Skin epidermis (tissue), 12 donors: ENCODE data around the gene PYGB.

Source experiments
- H3K27ac ChIP-seq, 21 experiments: fragments of 200-600 bp; sonication (generic) in 11 of 21; one replicate each; pipeline ENCODE4 v1.5.0; 2020; ENCODE audit warnings: mild to moderate bottlenecking in 3 of 21, inconsistent platforms in 2 of 21, moderate library complexity in 2 of 21
- H3K4me3 ChIP-seq, 7 experiments: fragments of 200-600 bp; sonication (generic) in 2 of 7; one replicate each; pipeline ENCODE4 v1.5.0; 2020; ENCODE audit warnings: inconsistent platforms in 2 of 7, mild to moderate bottlenecking in 2 of 7, moderate library complexity in 1 of 7

The PYGB gene

DNA sequence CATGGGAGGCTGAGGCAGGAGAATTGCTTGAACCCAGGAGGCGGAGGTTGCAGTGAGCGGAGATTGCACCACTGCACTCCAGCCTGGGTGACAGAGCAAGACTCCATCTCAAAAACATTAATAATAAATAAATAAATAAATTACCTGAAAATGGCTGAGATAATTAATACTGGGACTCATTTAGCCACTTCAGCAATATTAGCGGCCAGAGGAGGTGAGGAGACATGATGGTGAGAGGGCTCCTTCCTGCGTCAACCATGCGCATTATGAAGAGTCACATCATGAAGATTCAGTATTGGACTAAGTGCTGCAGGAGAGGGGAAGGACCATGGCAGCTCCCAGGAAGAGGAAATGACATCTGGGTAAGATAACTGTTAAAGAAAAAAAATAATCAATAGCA is 2.9 kb upstream of the PYGB start:
- Histone ChIP-seq H3K4me3 (no peak overlapping the region), H3K27ac (no peak overlapping the region)

DNA sequence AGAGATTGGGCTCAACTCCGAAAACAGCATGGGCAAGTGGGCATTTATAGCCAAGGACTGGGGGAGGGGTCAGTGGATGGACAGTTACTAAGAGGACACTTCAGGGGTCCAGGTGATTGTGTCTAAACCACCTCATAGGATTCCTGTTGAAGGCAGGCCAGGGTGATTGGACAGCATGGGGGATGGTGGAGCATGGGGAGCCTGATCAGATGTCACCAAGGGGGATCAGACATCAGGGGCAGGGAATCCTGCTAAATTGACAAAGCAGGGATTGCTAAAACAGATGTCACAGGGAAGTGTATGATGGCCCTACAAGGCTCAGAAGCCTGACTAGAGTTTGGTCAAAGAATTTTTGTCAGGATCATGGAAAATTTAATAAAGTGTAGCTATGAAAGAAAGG is 2.4 kb upstream of the PYGB start:
- Histone ChIP-seq H3K4me3 (no peak overlapping the region), H3K27ac (no peak overlapping the region)

DNA sequence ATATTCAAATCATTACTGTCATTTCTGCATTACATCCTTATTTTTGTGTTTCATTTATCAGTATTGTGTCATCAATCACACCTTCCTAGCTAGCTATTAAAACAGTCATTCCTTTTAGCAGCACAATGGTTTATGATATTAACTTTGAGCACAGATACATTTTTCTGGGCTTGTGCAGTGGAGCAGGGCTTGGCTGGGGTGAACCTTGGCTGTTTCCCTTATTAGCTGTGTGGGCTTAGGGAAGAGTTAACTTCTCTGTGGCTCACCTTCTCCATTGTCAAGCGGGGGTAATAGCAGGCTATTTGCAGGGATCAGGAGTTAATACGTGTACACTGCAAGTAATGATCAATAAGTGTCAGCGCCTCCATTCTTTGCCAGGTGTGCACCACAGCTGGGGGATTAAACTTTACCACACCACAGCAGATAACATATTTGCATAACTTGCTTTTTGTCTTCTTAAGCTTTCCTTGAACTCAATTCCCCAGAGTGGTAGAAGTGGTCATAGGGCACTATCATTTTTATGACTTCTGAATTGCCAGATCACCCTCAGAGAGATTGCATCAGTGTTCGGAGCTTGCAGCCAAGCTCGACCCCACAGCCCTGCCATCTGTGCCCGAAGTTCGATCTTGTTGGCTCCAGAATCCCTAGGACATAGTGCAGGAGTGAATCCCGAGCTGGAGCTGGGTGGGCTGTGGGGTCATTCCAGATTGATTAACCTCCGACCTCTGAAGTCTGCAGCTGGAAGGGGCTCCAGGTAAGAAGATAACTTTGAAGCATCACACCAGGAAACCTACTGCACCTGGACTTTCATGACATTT is 1.5 kb upstream of the PYGB start:
- peak overlapping the region in 3 of 21 experiments; percentile 84 to 92 (median 89) for H3K27ac ChIP-seq

DNA sequence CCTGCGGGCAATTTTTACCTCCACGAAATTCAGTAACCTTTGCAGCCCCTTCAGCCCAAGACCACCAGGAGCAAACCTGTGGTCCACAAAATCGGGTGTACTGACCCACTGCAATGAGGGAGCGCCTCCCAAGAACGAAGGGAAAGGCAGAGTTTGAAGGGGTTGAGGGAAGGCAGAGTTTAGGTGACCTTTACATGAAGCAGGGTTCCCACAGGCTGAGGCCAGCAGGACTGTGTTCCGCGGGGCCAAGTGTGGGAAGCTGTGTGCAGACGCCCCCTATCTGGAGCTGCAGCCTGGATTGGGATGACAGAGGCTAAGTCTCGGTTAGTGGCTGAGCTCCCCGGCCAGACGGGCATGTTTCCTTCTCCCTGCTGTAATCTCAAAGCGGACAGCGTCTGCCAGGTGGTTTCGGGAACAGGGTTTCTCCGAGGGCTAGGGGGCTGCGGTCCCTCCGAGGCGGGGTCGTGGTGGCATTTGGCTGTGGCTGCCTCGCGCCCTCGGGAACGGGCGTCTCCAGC is 826 bp upstream of the PYGB start:
- H3K4me3 ChIP-seq: peak overlapping the region; percentile 64 to 96 (median 93)
- H3K27ac ChIP-seq: peak overlapping the region in 20 of 21 experiments; percentile 27 to 94 (median 86)

More for the DNA sequence above, 1.5 kb upstream of the PYGB start:
- peak overlapping the region in 4 of 7 experiments; percentile 76 to 94 (median 92) for H3K4me3 ChIP-seq

DNA sequence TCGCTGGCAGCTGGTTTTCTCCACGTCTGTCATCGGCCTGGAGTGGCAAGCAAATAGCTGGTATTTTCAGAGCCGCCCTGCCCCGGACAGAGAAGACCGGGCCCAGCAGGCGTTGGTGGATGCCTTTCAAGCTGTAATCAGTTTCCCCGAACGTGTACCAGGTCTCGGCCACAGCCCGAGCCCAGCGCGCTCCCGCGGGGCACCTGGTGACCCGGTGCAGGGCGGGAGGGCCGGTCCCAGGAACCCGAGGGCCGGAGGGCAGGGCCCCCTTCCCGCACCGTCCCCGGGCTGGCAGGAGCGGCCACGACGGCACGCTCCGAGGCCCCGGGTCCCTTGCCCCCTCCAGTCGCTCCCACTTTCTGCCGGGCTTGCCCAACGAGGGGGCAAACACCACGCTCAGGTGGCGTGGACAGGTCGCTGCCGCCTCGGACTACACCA is 348 bp upstream of the PYGB start:
- peak overlapping the region; percentile 27 to 94 (median 86) for H3K27ac ChIP-seq
- H3K4me3 ChIP-seq: peak overlapping the region; percentile 64 to 96 (median 93)

DNA sequence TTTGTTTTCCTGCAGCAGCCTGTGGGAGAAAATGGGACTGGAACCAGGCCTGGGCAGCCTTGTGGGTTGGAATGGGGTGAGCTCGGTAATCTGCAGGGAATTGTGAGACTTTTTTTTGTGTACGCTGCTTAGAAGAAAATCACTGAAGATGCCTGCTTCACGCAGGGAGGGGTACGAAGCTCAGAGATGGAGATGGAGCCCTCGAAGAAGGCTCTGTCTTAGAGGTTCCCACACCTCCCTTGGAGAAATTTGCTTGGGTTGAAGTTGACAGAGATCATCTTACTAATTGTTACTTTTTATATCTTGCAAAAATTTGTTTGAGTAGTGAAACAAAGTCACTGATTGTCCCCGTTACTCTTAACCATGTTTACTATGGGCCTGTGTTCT is 894 bp downstream of the PYGB start:
- Histone ChIP-seq H3K4me3 (peak overlapping the region; percentile 64 to 96 (median 93)), H3K27ac (peak overlapping the region; percentile 32 to 94 (median 86))

DNA sequence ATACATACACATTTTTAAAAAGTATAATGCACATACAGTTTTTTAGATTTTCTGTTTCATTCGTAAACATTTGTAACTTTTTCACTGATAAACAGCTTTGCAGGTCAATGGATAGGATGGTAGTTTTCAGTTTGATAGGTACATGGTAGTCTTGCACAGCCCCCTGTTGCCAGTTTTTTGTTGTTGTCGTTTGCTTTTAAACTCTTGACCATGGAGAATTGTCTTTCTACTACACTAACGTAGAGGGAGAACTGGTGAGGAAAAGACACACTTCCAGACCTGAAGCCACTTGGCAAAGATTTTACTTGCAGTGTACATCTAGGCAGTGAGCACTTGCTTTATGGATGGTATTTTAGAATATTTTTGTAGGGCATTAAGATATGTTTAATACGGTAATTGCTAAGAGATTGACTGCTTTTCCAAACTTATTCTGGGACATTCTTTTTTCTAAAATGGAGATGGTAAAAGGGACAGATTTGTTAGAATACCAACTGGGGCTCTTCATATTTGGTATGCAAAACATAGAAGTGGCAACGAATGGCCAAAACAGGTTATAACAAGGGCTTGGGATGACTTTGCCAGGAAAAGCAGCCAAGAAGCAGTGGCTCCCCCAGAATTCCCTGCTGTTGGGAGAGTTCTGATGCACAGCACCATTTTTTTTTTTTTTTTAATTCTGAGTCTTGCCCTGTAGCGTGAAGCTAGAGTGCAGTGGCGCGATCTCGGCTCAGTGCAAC is 1.5 kb downstream of the PYGB start:
- peak overlapping the region; percentile 64 to 96 (median 93) for H3K4me3 ChIP-seq

DNA sequence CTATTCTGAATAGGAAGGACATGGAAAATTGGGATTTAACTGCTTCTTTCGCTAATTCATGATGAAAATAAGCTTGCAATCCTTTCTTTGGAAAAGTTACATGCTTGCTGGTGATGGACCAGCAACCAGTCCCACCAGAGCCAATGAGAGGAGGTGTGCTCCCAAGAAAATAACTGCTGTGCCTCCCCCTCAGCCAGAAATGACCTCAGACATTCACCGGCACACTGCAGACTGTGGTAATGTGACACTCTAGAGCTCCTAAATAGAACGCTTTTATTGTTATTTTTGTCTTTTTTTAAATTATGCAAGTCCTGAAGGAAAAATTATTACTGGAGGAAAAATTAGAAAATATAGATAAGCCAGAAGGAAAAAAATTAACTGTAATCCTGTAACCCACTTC is 2.6 kb downstream of the PYGB start:
- H3K27ac ChIP-seq: peak overlapping the region in 1 of 21 experiments; percentile 16
- peak overlapping the region in 4 of 7 experiments; percentile 76 to 94 (median 92) for H3K4me3 ChIP-seq

More for the DNA sequence above, 1.5 kb downstream of the PYGB start:
- H3K27ac ChIP-seq: peak overlapping the region in 7 of 21 experiments; percentile 72 to 94 (median 85)

DNA sequence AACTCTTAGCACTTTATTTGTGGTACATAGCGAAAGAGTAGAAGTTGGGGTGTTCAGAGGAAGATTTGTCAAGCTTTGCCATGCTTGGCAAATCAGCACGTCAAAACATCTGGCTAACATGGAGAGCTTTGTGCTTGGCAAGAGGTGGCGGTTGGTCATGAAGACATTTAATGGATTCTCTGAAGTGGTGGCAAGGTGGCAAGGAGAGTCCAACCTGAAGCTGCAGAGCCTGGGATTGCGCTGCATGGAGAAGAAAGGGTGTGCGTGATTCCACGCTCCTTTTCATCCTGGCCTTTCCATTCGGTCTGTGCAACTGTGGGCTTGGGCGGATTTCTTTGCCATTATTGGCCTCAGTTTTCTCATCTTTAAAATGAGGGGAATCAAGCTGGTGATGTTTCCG is 3.1 kb downstream of the PYGB start:
- no peak overlapping the region for H3K27ac ChIP-seq
- H3K4me3 ChIP-seq: peak overlapping the region in 1 of 7 experiments; percentile 94

DNA sequence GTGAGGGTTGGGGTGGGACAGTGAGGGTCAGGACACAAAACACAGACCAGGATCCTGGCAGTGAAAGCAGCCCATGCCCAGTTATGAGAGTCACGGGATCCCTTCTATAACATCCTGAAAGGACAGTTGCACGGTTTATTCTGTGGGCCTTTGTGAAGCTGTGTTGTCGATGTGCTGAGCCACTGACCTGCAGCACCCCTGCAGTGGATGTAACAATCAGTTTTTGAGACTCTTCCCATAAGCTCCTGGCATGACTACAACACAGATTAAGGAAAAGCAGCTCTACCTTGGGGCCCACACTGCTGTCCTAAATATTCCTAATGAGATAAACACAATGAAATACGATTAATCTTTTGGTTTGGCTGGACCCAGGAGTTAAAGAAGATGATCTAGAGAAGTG is 3.7 kb downstream of the PYGB start:
- Histone ChIP-seq H3K4me3 (no peak overlapping the region), H3K27ac (no peak overlapping the region)

DNA sequence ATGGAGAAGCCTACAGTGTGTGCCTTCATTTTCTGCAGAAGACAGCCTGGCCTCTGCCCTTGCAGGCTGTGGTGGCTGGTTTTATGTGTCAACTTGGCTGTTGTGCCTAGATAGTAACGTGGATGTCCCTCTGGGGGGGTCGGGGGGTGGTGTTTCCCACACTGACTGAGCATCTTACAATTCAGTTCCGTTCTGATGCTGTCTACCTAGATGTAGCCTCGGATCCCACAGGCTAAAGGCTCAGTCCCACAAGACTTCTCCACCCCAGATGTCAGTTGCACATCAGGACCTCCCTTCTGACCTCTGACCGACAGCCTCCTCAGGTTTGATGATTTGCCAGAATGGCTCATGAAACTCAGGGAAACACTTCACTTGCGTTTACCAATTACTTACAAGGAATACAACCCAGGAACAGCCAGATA is 4.4 kb downstream of the PYGB start:
- no peak overlapping the region for H3K4me3 ChIP-seq
- H3K27ac ChIP-seq: no peak overlapping the region

DNA sequence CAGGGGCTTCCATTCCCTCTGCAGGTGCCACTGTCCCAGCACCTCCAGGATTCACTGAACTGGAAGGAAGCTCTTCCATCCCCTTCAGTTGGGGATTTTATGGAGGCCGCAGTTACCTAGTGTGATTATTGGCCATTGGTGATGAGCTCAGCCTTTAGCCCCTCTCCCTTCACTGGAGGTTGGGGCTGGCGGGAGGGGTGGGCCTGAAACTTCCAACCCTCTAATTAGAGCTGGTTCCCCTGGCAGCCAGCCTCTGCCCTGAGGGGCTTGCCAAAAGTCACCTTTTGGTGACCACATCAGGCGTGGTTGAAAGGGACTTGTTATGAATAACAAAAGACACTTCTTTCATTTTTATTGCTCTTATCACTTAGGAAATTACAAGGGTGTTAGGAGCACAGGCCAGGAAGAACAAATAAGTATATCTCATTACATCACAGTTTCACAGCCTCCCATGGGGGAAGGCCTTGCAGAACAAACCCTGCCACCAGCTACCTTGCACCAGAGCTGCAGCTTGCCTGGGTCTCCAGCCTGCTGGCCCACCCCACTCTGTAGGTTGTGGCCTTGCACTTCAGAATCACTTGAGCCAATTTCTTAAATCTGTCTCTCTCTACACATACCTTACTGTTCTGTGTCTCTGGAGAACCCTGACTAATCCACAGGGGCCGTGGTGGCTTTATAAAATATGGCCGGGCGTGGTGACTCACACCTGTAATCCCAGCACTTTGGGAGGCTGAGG is 5.0 kb downstream of the PYGB start:
- H3K4me3 ChIP-seq: no peak overlapping the region
- no peak overlapping the region for H3K27ac ChIP-seq

DNA sequence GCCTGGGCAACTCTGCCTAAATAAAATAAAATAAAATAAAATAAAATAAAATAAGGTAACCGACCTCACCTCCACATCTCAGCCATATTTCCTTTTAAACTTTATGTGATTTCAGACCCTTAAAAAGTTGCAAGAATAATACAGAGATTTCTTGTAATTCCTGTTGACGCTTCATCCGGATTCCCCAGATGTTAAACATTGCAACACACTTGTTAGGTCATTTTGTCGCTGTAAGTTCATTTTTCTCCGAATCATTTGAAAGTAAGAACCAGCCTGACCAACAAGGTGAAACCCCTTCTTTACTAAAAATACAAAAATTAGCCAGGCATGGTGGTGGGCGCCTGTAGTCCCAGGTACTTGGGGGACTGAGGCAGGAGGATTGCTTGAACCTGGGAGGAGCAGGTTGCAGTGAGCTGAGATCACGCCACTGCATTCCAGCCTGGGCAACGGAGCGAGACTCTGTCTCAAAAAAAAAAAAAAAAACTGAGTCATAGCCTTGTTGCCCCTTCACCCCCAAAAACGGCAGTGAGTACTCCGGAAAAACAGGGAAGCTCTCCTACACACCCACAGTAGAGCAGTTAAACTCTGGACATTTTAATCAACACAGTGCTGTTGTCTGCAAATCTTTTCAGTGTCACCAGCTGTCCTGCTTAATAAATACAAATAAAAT is 5.9 kb downstream of the PYGB start:
- Histone ChIP-seq H3K27ac (no peak overlapping the region), H3K4me3 (no peak overlapping the region)

DNA sequence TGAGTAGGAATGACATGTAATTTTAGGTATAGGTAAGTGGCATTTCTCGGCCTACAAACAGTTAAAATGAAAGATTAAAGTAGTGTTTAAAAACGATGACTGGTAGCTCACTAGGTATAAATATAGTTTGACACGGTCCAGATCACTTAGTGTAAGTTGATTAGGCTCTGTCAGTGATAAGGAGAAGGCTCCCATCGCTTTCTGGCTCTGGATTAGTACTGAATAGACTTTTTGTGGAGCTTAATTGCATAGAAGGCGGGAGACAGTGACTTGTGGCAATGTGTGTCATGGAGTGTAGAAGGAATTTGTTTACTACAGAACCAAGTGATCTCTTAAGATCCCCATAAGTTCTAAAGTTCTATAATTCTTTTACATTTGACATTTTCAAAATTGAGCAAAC is 6.7 kb downstream of the PYGB start:
- H3K27ac ChIP-seq: peak overlapping the region in 4 of 21 experiments; percentile 32 to 76 (median 54)
- no peak overlapping the region for H3K4me3 ChIP-seq

DNA sequence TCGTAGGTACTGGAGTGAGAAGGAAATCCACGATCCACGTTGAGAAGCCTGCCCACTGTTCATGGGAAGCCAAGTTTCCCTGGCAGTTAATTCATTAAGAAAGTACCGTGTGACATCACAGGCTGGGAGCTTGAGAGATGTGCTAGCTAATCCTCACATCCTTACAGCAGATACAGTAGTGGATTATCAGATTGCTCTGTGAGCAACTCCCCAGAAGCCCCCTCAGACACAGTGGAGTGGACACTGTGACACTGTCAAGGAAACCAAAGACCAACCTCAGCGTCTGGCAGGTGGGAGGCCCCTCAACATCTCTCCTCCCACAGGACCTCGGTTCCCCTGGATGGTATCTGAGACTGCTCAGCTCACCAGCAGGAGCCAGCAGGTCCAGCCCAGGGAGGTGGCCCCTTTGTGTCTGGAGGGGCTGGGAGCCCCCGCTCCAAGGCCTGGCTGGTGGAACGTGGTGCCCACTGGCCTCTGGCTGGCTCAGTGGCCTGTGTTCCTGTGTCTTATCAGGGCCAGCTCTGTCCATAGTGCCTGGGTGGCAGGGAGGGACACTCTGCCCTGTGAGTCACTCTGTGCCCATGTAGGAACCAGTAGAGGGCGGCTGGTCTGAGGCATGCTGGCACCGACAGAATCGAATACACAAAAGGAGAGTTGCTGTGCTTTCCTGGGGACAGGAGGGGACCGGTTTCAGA is 7.2 kb downstream of the PYGB start:
- H3K4me3 ChIP-seq: no peak overlapping the region
- peak overlapping the region in 10 of 21 experiments; percentile 19 to 76 (median 46) for H3K27ac ChIP-seq

DNA sequence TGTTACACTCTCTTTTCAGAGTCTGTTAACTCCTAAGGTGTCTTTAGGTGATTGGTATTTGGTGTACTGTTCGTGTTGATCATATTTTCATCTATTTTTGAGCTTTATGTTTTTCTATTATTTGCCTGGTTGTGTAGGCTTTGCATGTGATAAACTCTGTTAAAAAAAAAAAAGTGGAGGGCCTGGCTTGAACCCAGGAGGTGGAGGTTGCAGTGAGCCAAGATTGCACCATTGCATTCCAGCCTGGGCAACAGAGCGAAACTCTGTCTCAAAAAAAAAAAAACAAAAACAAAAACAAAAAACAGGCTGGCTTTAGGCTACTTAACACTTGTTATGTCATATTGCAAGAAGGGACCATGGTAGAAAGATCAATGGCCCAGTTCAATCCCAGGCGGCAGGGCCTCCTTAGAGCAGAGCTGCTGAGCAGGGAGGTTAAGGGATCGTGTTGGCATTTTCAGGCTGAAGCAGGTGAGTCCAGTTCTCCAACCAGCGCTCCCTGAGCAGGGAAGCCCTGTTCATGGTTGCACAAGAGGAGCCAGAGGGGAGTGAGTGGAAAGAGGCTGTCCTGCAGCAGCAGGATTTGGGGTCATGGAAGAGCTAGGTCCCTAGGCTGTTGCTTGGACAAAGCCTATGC is 8.5 kb downstream of the PYGB start:
- Histone ChIP-seq H3K27ac (peak overlapping the region in 4 of 21 experiments; percentile 9 to 53 (median 27)), H3K4me3 (no peak overlapping the region)

DNA sequence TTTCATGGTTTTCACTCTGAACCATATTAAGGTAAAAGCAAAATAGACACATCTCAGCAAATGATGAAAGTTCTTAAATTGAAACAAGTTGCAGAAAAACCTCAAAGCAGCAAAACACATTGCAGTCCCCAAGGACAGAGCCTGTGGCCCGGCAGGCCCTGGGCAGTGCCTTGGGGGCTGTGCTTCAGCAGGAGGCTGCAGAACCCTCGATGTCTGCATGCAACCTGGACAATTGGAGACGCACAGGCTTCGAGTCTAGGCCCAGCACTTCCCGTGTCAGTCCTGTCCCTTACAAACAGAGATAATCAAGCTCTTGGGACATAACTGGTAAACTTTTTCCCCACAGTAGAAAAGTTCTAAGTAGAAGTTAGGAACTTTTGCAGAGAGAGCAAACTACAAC is 9.2 kb downstream of the PYGB start:
- no peak overlapping the region for H3K27ac ChIP-seq
- no peak overlapping the region for H3K4me3 ChIP-seq

DNA sequence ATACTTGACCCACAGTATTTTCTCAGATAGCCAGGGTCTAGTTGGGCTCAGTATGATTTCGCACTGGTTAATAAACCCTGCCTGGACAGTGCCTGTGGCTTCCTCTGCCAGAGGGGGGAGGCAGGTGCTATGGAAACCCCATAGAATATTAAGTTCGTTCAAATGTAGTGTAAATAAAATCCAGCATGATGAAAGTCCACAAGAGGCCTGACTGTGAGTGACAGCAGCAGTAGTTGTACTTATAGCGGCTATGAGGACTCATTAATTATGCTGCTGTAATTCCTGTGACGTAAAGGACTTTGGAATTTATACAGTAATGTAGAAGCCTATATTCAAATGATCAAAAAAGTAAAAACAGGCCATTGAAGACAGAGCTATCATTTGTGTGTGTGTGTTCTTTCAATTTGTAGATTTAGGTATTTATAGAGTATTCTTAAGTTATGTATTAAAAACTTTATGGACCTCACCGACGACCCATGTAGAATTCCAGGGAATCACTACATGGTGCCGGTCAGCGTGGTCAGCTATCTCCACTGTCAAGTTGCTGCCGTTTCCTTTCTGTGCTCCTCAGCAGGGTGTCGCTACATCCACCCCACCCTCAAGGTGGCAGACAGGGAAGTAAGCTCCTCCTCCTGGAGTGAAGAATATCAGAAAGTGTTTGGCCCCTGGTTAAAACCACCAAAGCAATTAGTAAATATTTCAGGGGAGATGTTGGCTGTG is 10.0 kb downstream of the PYGB start:
- H3K4me3 ChIP-seq: no peak overlapping the region
- no peak overlapping the region for H3K27ac ChIP-seq
